ENCODE results near the gene PIP5K1A.

GRCh38 chr1:151294742-151295462 is 96.5 kb downstream of the PIP5K1A start:
- TF ChIP-seq REST (IDR thresholded peaks at IDR 0.05; ENCODE audit: low read depth) (no peak), EP300 (IDR thresholded peaks at IDR 0.05; ENCODE audit: borderline replicate concordance) (no peak)
